Neural cell (in vitro differentiated cells): Measurements from ENCODE around the gene PFKFB1. TPM values are rescaled to one million over a fixed set of nuclear protein-coding genes. Genes with fewer than 3 reads are reported as not detected.
"Not testable (repeated sequence)": the region's sequence is repeated elsewhere in the genome, so short reads cannot be mapped to it uniquely, and the experiment has no call there.

Experiments used
- H2AFZ ChIP-seq: fragments of 200-600, 300-800 bp; sonication (generic), shearing (Covaris generic); 2 replicates; pipeline ENCODE4 v1.6.0; 2014; ENCODE audit warnings: low read depth, mild to moderate bottlenecking, antibody characterized with exemption, low read length, moderate library complexity
- H3F3A ChIP-seq: fragments of 200-600 bp; shearing (Covaris generic); 2 replicates; pipeline ENCODE4 v1.6.1; 2016; ENCODE audit warnings: mild to moderate bottlenecking, moderate library complexity, mixed read lengths, antibody characterized with exemption, low read length; ENCODE audit not compliant: insufficient read depth, poor library complexity, severe bottlenecking
- H3K27ac ChIP-seq: fragments of 200-600, 300-800 bp; sonication (generic), shearing (Covaris generic); 2 replicates; pipeline ENCODE4 v1.5.1; 2014; ENCODE audit warnings: mild to moderate bottlenecking, low read length, moderate library complexity
- H3K27me3 ChIP-seq: fragments of 300-800, 200-600 bp; sonication (generic), shearing (Covaris generic); 2 replicates; pipeline ENCODE4 v1.6.0; 2014; ENCODE audit warnings: mild to moderate bottlenecking, low read depth, low read length, moderate library complexity; ENCODE audit not compliant: insufficient read depth
- H3K36me3 ChIP-seq: fragments of 300-800, 200-600 bp; sonication (generic), shearing (Covaris generic); 2 replicates; pipeline ENCODE4 v1.5.1; 2014; ENCODE audit warnings: mild to moderate bottlenecking, antibody characterized with exemption, low read length, moderate library complexity; ENCODE audit not compliant: insufficient read depth
- H3K4me2 ChIP-seq: fragments of 300-800, 200-600 bp; sonication (generic), shearing (Covaris generic); 2 replicates; pipeline ENCODE4 v1.6.0; 2014; ENCODE audit warnings: mild to moderate bottlenecking, low read length
- H3K4me3 ChIP-seq: fragments of 300-800, 200-600 bp; sonication (generic), shearing (Covaris generic); 2 replicates; pipeline ENCODE4 v1.5.1; 2014; ENCODE audit warnings: mild to moderate bottlenecking, low read length, moderate library complexity
- H3K79me2 ChIP-seq: fragments of 200-600 bp; shearing (Covaris generic); replicated peaks from 2 replicates; pipeline ENCODE4 v1.6.0; 2014; ENCODE audit warnings: mild to moderate bottlenecking, low read length, moderate library complexity; ENCODE audit not compliant: insufficient read depth
- H3K9ac ChIP-seq: fragments of 300-800, 200-600 bp; sonication (generic), shearing (Covaris generic); 2 replicates; pipeline ENCODE4 v1.6.1; 2016; ENCODE audit warnings: mild to moderate bottlenecking, low read length, mixed read lengths
- H3K9me2 ChIP-seq: fragments of 200-600 bp; shearing (Covaris generic); 2 replicates; pipeline ENCODE4 v1.6.1; 2016; ENCODE audit warnings: mild to moderate bottlenecking, low read length, mixed read lengths; ENCODE audit not compliant: insufficient read depth
- H3K9me3 ChIP-seq: fragments of 200-600, 300-800 bp; sonication (generic), shearing (Covaris generic); 2 replicates; pipeline ENCODE4 v1.6.1; 2016; ENCODE audit warnings: mild to moderate bottlenecking, mixed run types, low read length, moderate library complexity, mixed read lengths
- H4K20me1 ChIP-seq: fragments of 200-600 bp; shearing (Covaris generic); 2 replicates; pipeline ENCODE4 v1.6.1; 2016; ENCODE audit warnings: mild to moderate bottlenecking, mixed run types; ENCODE audit not compliant: insufficient read depth
- CTCF ChIP-seq: fragments of 450-650 bp; IDR thresholded peaks from 2 replicates; pipeline ENCODE4 v1.5.1; 2014; ENCODE audit warnings: antibody characterized with exemption, mild to moderate bottlenecking, moderate library complexity; ENCODE audit not compliant: poor library complexity, severe bottlenecking
- EP300 ChIP-seq: fragments of 450-650 bp; conservative IDR thresholded peaks from 2 replicates; pipeline ENCODE4 v1.6.1; 2014; ENCODE audit warnings: antibody characterized with exemption, mild to moderate bottlenecking, moderate library complexity; ENCODE audit not compliant: poor library complexity, severe bottlenecking
- EZH2 ChIP-seq: fragments of 200-600, 300-800 bp; shearing (Covaris generic), sonication (generic); IDR thresholded peaks from 2 replicates; pipeline ENCODE4 v1.6.1; 2014; ENCODE audit warnings: antibody characterized with exemption, low read length, borderline replicate concordance, mild to moderate bottlenecking; ENCODE audit not compliant: insufficient read depth, poor library complexity, severe bottlenecking
- MXI1 ChIP-seq: fragments of 450-650 bp; conservative IDR thresholded peaks from 2 replicates; pipeline ENCODE4 v1.6.1; 2014; ENCODE audit warnings: antibody characterized with exemption, mild to moderate bottlenecking; ENCODE audit not compliant: poor library complexity, severe bottlenecking
- RAD21 ChIP-seq: fragments of 450-650 bp; conservative IDR thresholded peaks from 2 replicates; pipeline ENCODE4 v1.6.1; 2014; ENCODE audit warnings: antibody characterized with exemption, mild to moderate bottlenecking, moderate library complexity
- REST ChIP-seq: IDR thresholded peaks from 2 replicates; pipeline ENCODE4 v1.6.1; 2012; ENCODE audit warnings: borderline replicate concordance
- SMC3 ChIP-seq: fragments of 450-650 bp; conservative IDR thresholded peaks from 2 replicates; pipeline ENCODE4 v1.6.1; 2014; ENCODE audit warnings: antibody characterized with exemption, mild to moderate bottlenecking, moderate library complexity; ENCODE audit not compliant: poor library complexity
- polyA plus RNA-seq: library from polyadenylated mRNA; depleted of rRNA; stranded (reverse); fragments of >200 nt; gene quantifications from 2 replicates; pipeline ENCODE4 v1.2.3, GENCODE V29; 2014

The PFKFB1 gene
- polyA plus RNA-seq, 1 donor from 2014 or later = 0.51 TPM

GRCh38 chrX:54992911-54993622, 921 bp downstream of the PFKFB1 start:
- Histone ChIP-seq H3K79me2 (no peaks in the 10 kb centered on the region), H3K4me2 (no peak overlapping the region), H3K9ac (no peak overlapping the region), H3K36me3 (no peaks in the 10 kb centered on the region), H3K27ac (no peak overlapping the region), H3K9me3 (no peaks in the 10 kb centered on the region), H3K4me3 (no peak overlapping the region), H3K9me2 (no peaks in the 10 kb centered on the region), H4K20me1 (no peaks in the 10 kb centered on the region), H2AFZ (no peak overlapping the region), H3F3A (no peaks in the 10 kb centered on the region), H3K27me3 (no peaks in the 10 kb centered on the region)
- TF ChIP-seq REST = no peak
- no peak for TF ChIP-seq EP300
- TF ChIP-seq SMC3 = no peak
- no peak for TF ChIP-seq EZH2
- TF ChIP-seq CTCF = no peak
- TF ChIP-seq MXI1 = no peak
- TF ChIP-seq RAD21 = no peak

- Histone ChIP-seq H3K9me3 (no peaks in the 10 kb centered on the region), H3K36me3 (no peaks in the 10 kb centered on the region), H2AFZ (no peak overlapping the region), H3F3A (no peaks in the 10 kb centered on the region), H3K27ac (no peak overlapping the region), H3K9ac (no peak overlapping the region), H4K20me1 (no peaks in the 10 kb centered on the region), H3K9me2 (no peaks in the 10 kb centered on the region), H3K4me3 (no peak overlapping the region), H3K4me2 (no peak overlapping the region), H3K79me2 (no peaks in the 10 kb centered on the region), H3K27me3 (no peaks in the 10 kb centered on the region)
- no peak for TF ChIP-seq EZH2
Observed at GRCh38 chrX:54991706-54992105, 2.3 kb downstream of the PFKFB1 start.

GRCh38 chrX:54983306-54983705, 10.7 kb downstream of the PFKFB1 start:
- H3K27ac ChIP-seq, H3K4me2 ChIP-seq, H3K27me3 ChIP-seq, H4K20me1 ChIP-seq, H3K9me2 ChIP-seq, H3K79me2 ChIP-seq, H3K9me3 ChIP-seq, H2AFZ ChIP-seq, H3K9ac ChIP-seq, H3K36me3 ChIP-seq, H3F3A ChIP-seq, H3K4me3 ChIP-seq: not testable (repeated sequence)
